Heart left ventricle (tissue), 16 donors: Measurements from ENCODE around the gene TMEM234. TPM values are rescaled to one million over a fixed set of nuclear protein-coding genes. Genes with fewer than 3 reads are reported as not detected.

Source experiments
- ATAC-seq, 4 donors: fragments of 200-7000 bp; cut with Tn5 transposase; one replicate each; pipeline ENCODE4 v1.9.1; 2020 to 2022; ENCODE audit warnings: moderate library complexity in 4 of 4, mild to moderate bottlenecking in 3 of 4, moderate number of reproducible peaks in 1 of 4
- DNase-seq, 5 donors: peaks; one replicate each; pipeline ENCODE4 v3.0.0-alpha.2; 2020
- H3K27ac ChIP-seq, 12 donors: fragments of 200-600 bp; sonication (generic) in 4 of 12; one replicate each; pipeline versions ENCODE4 v1.5.0 to v1.8.0; 2016 to 2022; ENCODE audit warnings: mild to moderate bottlenecking in 2 of 12
- H3K27me3 ChIP-seq, 9 donors: fragments of 200-600 bp; sonication (generic) in 2 of 9; one replicate each; pipeline versions ENCODE4 v1.5.1 to v1.8.0; 2016 to 2022; ENCODE audit warnings: mild to moderate bottlenecking in 3 of 9
- H3K36me3 ChIP-seq, 9 donors: fragments of 200-600 bp; sonication (generic) in 2 of 9; one replicate each; pipeline versions ENCODE4 v1.5.0 to v1.8.0; 2018 to 2022; ENCODE audit warnings: mild to moderate bottlenecking in 2 of 9
- H3K4me1 ChIP-seq, 12 donors: fragments of 200-600 bp; sonication (generic) in 4 of 12; one replicate each; pipeline versions ENCODE4 v1.5.0 to v1.8.0; 2016 to 2022; ENCODE audit warnings: mild to moderate bottlenecking in 3 of 12
- H3K4me3 ChIP-seq, 12 donors: fragments of 200-600 bp; sonication (generic) in 4 of 12; one replicate each; pipeline versions ENCODE4 v1.5.0 to v1.8.0; 2017 to 2022; ENCODE audit warnings: mild to moderate bottlenecking in 9 of 12, moderate library complexity in 4 of 12
- H3K9me3 ChIP-seq, 12 donors: fragments of 200-600 bp; sonication (generic) in 4 of 12; one replicate each; pipeline versions ENCODE4 v1.5.0 to v1.8.0; 2016 to 2022; ENCODE audit warnings: mild to moderate bottlenecking in 1 of 12
- CTCF ChIP-seq, 12 donors: fragments of 200-600 bp; sonication (generic) in 4 of 12; IDR thresholded peaks; one replicate each; pipeline versions ENCODE4 v1.5.0 to v1.8.0; 2018 to 2022; ENCODE audit warnings: antibody characterized with exemption in 12 of 12, mild to moderate bottlenecking in 5 of 12
- POLR2A ChIP-seq, 2 donors: fragments of 450-650 bp; IDR thresholded peaks; one replicate each; pipeline ENCODE4 v1.6.1; 2017; ENCODE audit warnings: antibody characterized with exemption in 2 of 2, mild to moderate bottlenecking in 2 of 2, moderate library complexity in 2 of 2
- WGBS, 4 donors: extraction: QIAGEN DNeasy Blood & Tissue Kit in 2 of 4; methylation state at CpG; one replicate each; pipeline versions ENCODE4 v1.1.5 to v1.1.7; 2013 to 2018; 5-methylcytosine and 5-hydroxymethylcytosine counted together
- intact Hi-C, 10 donors: fragments of 100-400 bp; cut with DNase I; formaldehyde crosslinking; loops; one replicate each; pipeline versions ENCODE4 v1.11.1 to v1.14.2; 2022
- polyA plus RNA-seq, 2 donors: library from polyadenylated mRNA; stranded (reverse); fragments of 200-250 nt; gene quantifications; one replicate each; pipeline ENCODE4 v1.2.3, GENCODE V29; 2013
- total RNA-seq, 9 donors: library from RNA; depleted of rRNA in 2 of 9; stranded (reverse); fragments of >200 nt in 2 of 9; fragmentation: NEBNext Ultra II Directional in 3 of 9; extraction: Animal tissue kit (Norgen Biotek cat#: 25700) in 3 of 9; gene quantifications; one replicate each; pipeline versions ENCODE4 v1.1.0 to v1.2.4, GENCODE V29; 2016 to 2023
- donor health status: ischemic (EF 13 %, LVEDD 7.1; RV severe dilation, severe dysfunction).
- donor health status: healthy with polysubstance abuse.
- donor health status: DM: no; HTN: yes; CAD: no.
- donor health status: DM: no; HTN: no; CAD: no.
- donor health status: ischemic (EF 25% LVEDD 6.9; RV normal size, moderate dysfunction).
- donor health status: ischemic (EF 25% LVEDD 5.7; RV mildly dilated, moderate dysfunction).
- donor health status: healthy.
- donor health status: DM: yes; HTN: yes; CAD: no.
- donor health status: ischemic (EF 35%, LVEDD 5.7; RV mildly dilated, moderate dysfunction).
- donor health status: nonischemic (EF 11% LVEDD 7.7; RV severe dilation, severe dysfunction).
- donor health status: DM: yes; HTN: yes; CAD: no.
- donor health status: PGD.
- donor health status: ischemic (EF 29% LVEDD 5.4; RV normal size, mild dysfunction).
- donor health status: nonischemic (EF 23%, LVEDD 6.1; RV moderate dilation, normal function).

The TMEM234 gene
- total and polyA plus RNA-seq, 11 donors: 7.7 to 19.8 (median 10.8) TPM

GRCh38 chr1:32247983-32248889, 26.1 kb upstream of the TMEM234 start:
- 12 to 20% (median 15%) methylated on average over 7 to 31 of the region's 31 CpGs for WGBS, 4 donors
- Histone ChIP-seq H3K9me3 (no peaks in the 10 kb centered on the region), H3K27me3 (no peaks in the 10 kb centered on the region), H3K4me3 (peak overlapping the region in 8 of 12 donors; percentile 20 to 39 (median 30)), H3K36me3 (no peaks in the 10 kb centered on the region), H3K27ac (peak overlapping the region; percentile 49 to 95 (median 82)), H3K4me1 (peaks cover 0 to 74% (median 65%) of the 10 kb centered on the region in 12 donors)
- peak; percentile 80 to 94 (median 88) for DNase-seq
- intact Hi-C loops: loop anchor here in 3 of 10 donors (2.0 to 10.0 kb wide), 3 partner anchors 43 to 67 kb away; partner anchors contain the start of gene HDAC1 (in 1 of the 3)
- peak; percentile 71 to 86 (median 78) for TF ChIP-seq CTCF (IDR thresholded peaks at IDR 0.05)
- TF ChIP-seq POLR2A (IDR thresholded peaks at IDR 0.05): no peak
- ATAC-seq: peak in 3 of 4 donors; percentile 34 to 81 (median 56)

- WGBS, 4 donors: 49 to 61% (median 50%) methylated on average over 9 to 12 of the region's 12 CpGs
- TF ChIP-seq CTCF (IDR thresholded peaks at IDR 0.05): no peak
- no peak for TF ChIP-seq POLR2A (IDR thresholded peaks at IDR 0.05)
- DNase-seq: peak in 2 of 5 donors; percentile 44 to 69
- peak overlapping the region; percentile 49 to 95 (median 82) for H3K27ac ChIP-seq
- H3K4me1 ChIP-seq: peaks cover 2 to 75% (median 63%) of the 10 kb centered on the region in 12 donors
- no peaks in the 10 kb centered on the region for H3K36me3 ChIP-seq
- no peak for ATAC-seq
- H3K9me3 ChIP-seq: no peaks in the 10 kb centered on the region
- H3K4me3 ChIP-seq: peak overlapping the region in 8 of 12 donors; percentile 5 to 39 (median 20)
- no peaks in the 10 kb centered on the region for H3K27me3 ChIP-seq
- intact Hi-C loops: loop anchor here in 2 of 10 donors (5.0 to 10.0 kb wide), 2 partner anchors 45 to 67 kb away; partner anchors contain the start of gene HDAC1 (in 1 of the 2)
Observed at GRCh38 chr1:32247452-32247851, 25.3 kb upstream of the TMEM234 start.

GRCh38 chr1:32246888-32247273, 24.7 kb upstream of the TMEM234 start, which contains the start of gene FAM167B:
Gene FAM167B, plus strand, starts transcription at chr1:32247222. Its CDS starts 200 bp downstream, at chr1:32247422.
- WGBS, 4 donors: 34 to 56% (median 43%) methylated on average over 3 of the region's 3 CpGs
- Histone ChIP-seq H3K9me3 (no peaks in the 10 kb centered on the region), H3K36me3 (no peaks in the 10 kb centered on the region), H3K27ac (peak within 1 kb of the TSS; percentile 54 to 95 (median 82)), H3K4me3 (peak within 1 kb of the TSS in 8 of 12 donors; percentile 6 to 39 (median 21)), H3K4me1 (peaks cover 2 to 75% (median 62%) of the 10 kb centered on the region in 12 donors), H3K27me3 (no peaks in the 10 kb centered on the region)
- no peak for TF ChIP-seq POLR2A (IDR thresholded peaks at IDR 0.05)
- no peak for TF ChIP-seq CTCF (IDR thresholded peaks at IDR 0.05)
- intact Hi-C loops: loop anchor here in 2 of 10 donors (5.0 to 10.0 kb wide), 2 partner anchors 45 to 68 kb away; partner anchors contain the start of gene HDAC1 (in 1 of the 2)
- ATAC-seq (peak; percentile 43 to 76 (median 68)), DNase-seq (peak in 4 of 5 donors; percentile 62 to 76 (median 69))
